HL-60 (cell line): Measurements from ENCODE around the gene TAAR1.

Experiments
- CTCF ChIP-seq: IDR thresholded peaks from one replicate; pipeline ENCODE4 v1.5.1; 2011; ENCODE audit warnings: low read length, control low read depth, inconsistent platforms; ENCODE audit not compliant: insufficient read depth
- GABPA ChIP-seq: IDR thresholded peaks from 2 replicates; pipeline ENCODE4 v1.6.1; 2012; ENCODE audit warnings: low read depth
- POLR2AphosphoS5 ChIP-seq: IDR thresholded peaks from 2 replicates; pipeline ENCODE4 v1.6.1; 2012; ENCODE audit warnings: low read depth
- REST ChIP-seq: IDR thresholded peaks from 2 replicates; pipeline ENCODE4 v1.6.1; 2012; ENCODE audit warnings: low read depth; ENCODE audit not compliant: insufficient replicate concordance

DNA sequence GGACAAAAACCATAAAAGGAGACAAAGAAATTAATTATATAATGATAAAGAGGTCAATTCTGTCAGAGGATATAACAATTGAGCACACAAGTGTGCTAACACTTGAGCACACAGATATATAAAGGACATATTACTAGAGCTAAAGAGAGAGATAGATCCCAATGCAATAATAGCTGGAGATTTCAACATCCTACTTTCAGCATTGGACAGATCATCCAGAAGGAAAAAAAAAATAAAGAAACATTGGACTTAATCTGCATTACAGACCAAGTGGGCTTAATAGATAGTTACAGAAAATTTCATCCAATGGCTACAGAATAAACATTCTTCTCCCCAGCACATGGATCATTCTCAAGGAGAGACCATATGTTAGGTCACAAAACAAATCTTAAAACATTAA lies 45.0 kb upstream of the TAAR1 start:
- TF ChIP-seq CTCF, result no peak
- no peak for TF ChIP-seq POLR2AphosphoS5
- no peak for TF ChIP-seq GABPA
- no peak for TF ChIP-seq REST
